ENCODE data around the gene LRP8. TPM values are rescaled to one million over a fixed set of nuclear protein-coding genes. Genes with fewer than 3 reads are reported as not detected.

The LRP8 gene
- polyA plus RNA-seq, 2 of the 4 experiments (the other 2 are of a cell fraction): 32.6 to 46.1 TPM

GRCh38 chr1:53279296-53280200 is 48.3 kb downstream of the LRP8 start:
- 86% methylated on average over 9 of the region's 14 CpGs for WGBS (ENCODE audit: missing lambda C conversion rate)
- ChIA-PET POLR2A (no interaction called here), CTCF (interaction anchor here (0.7 to 13.2 kb wide), 13 partner anchors 9 to 402 kb away, joined by 3 to 244 read pairs (median 5); partner anchors contain the start of gene DMRTB1)
- H3K4me2 ChIP-seq: no peak overlapping the region
- no peaks in the 10 kb centered on the region for H3K9me3 ChIP-seq
- FAIRE-seq (no peak), DNase-seq (ENCODE audit: low read depth in 1 of 2, low spot score in 1 of 2) (no peak), ATAC-seq (no peak)
- H3K27ac ChIP-seq: no peak overlapping the region
- no peak overlapping the region for H3K4me3 ChIP-seq
- no peaks in the 10 kb centered on the region for H3K4me1 ChIP-seq
- TF ChIP-seq, protein P1, sequence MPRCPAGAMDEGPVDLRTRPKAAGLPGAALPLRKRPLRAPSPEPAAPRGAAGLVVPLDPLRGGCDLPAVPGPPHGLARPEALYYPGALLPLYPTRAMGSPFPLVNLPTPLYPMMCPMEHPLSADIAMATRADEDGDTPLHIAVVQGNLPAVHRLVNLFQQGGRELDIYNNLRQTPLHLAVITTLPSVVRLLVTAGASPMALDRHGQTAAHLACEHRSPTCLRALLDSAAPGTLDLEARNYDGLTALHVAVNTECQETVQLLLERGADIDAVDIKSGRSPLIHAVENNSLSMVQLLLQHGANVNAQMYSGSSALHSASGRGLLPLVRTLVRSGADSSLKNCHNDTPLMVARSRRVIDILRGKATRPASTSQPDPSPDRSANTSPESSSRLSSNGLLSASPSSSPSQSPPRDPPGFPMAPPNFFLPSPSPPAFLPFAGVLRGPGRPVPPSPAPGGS (IDR thresholded peaks at IDR 0.05): no peak
- TF ChIP-seq, protein P2, sequence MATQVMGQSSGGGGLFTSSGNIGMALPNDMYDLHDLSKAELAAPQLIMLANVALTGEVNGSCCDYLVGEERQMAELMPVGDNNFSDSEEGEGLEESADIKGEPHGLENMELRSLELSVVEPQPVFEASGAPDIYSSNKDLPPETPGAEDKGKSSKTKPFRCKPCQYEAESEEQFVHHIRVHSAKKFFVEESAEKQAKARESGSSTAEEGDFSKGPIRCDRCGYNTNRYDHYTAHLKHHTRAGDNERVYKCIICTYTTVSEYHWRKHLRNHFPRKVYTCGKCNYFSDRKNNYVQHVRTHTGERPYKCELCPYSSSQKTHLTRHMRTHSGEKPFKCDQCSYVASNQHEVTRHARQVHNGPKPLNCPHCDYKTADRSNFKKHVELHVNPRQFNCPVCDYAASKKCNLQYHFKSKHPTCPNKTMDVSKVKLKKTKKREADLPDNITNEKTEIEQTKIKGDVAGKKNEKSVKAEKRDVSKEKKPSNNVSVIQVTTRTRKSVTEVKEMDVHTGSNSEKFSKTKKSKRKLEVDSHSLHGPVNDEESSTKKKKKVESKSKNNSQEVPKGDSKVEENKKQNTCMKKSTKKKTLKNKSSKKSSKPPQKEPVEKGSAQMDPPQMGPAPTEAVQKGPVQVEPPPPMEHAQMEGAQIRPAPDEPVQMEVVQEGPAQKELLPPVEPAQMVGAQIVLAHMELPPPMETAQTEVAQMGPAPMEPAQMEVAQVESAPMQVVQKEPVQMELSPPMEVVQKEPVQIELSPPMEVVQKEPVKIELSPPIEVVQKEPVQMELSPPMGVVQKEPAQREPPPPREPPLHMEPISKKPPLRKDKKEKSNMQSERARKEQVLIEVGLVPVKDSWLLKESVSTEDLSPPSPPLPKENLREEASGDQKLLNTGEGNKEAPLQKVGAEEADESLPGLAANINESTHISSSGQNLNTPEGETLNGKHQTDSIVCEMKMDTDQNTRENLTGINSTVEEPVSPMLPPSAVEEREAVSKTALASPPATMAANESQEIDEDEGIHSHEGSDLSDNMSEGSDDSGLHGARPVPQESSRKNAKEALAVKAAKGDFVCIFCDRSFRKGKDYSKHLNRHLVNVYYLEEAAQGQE (IDR thresholded peaks at IDR 0.05): no peak
- TF ChIP-seq ZC3H11A (IDR thresholded peaks at IDR 0.05) (no peak), KDM5A (IDR thresholded peaks at IDR 0.05) (no peak), E2F6 (IDR thresholded peaks at IDR 0.05; ENCODE audit: borderline replicate concordance, low read depth) (no peak), JUNB (IDR thresholded peaks at IDR 0.05) (no peak), CEBPB (IDR thresholded peaks at IDR 0.05) (no peak), KDM1A (IDR thresholded peaks at IDR 0.05; ENCODE audit: low read depth) (no peak), SMC3 (IDR thresholded peaks at IDR 0.05) (no peak), ESRRA (IDR thresholded peaks at IDR 0.05; ENCODE audit: borderline replicate concordance, low read length) (no peak)

- ChIA-PET CTCF (interaction anchor here (0.6 to 13.2 kb wide), 60 partner anchors 8 to 888 kb away, joined by 3 to 244 read pairs (median 4); partner anchors contain the start of gene DMRTB1), POLR2A (no interaction called here)
- peak; percentile 17 to 65 for DNase-seq (ENCODE audit: low read depth in 1 of 2, low spot score in 1 of 2)
- no peak overlapping the region for H3K27ac ChIP-seq
- WGBS (ENCODE audit: missing lambda C conversion rate): 20% methylated on average over 7 of the region's 8 CpGs
- H3K4me3 ChIP-seq: no peak overlapping the region
- TF ChIP-seq SMC3 (IDR thresholded peaks at IDR 0.05): peak; percentile 78
- no peak for TF ChIP-seq JUN (IDR thresholded peaks at IDR 0.05)
- TF ChIP-seq MYC (IDR thresholded peaks at IDR 0.05; ENCODE audit: borderline replicate concordance, low read length): no peak
- peak; percentile 73 to 81 for TF ChIP-seq RAD21 (conservative IDR thresholded peaks at IDR 0.05 in 1 of 2, IDR thresholded peaks at IDR 0.05 in 1 of 2)
- TF ChIP-seq CTCF (IDR thresholded peaks at IDR 0.05): peak; percentile 76
- ATAC-seq: peak; percentile 70 to 79; a peak in 5 of 6 replicates
- no peaks in the 10 kb centered on the region for H3K4me1 ChIP-seq
- FAIRE-seq: no peak
- no peak overlapping the region for H3K4me2 ChIP-seq
- H3K9me3 ChIP-seq: no peaks in the 10 kb centered on the region
Observed at GRCh38 chr1:53278298-53278725, 49.6 kb downstream of the LRP8 start.
